Upper lobe of left lung (tissue), 4 donors: ENCODE data around the gene MAP3K12.

ENCODE experiments used
- CTCF ChIP-seq, 6 experiments: fragments of 450-650 bp in 4 of 6; fragments of 200-600 bp in 2 of 6; sonication (generic) in 2 of 6; IDR thresholded peaks; one replicate each; pipeline ENCODE4 v1.5.1; 2016 to 2019; ENCODE audit warnings: antibody characterized with exemption in 6 of 6
- EP300 ChIP-seq, 4 donors: sonication (generic); formaldehyde crosslinking; IDR thresholded peaks; one replicate each; pipeline ENCODE4 v1.5.1; 2017; ENCODE audit warnings: antibody characterized with exemption in 4 of 4, control low read depth in 2 of 4
- POLR2AphosphoS5 ChIP-seq, 2 donors: sonication (generic); formaldehyde crosslinking; IDR thresholded peaks; one replicate each; pipeline ENCODE4 v1.5.1; 2017; ENCODE audit warnings: antibody characterized with exemption in 2 of 2

GRCh38 chr12:53467880-53468279, 31.4 kb downstream of the MAP3K12 start:
- TF ChIP-seq CTCF (IDR thresholded peaks at IDR 0.05) (no peak), POLR2AphosphoS5 (IDR thresholded peaks at IDR 0.05) (no peak), EP300 (IDR thresholded peaks at IDR 0.05) (no peak)
